Nephron (organoid): Measurements from ENCODE around the gene MYL5.

ENCODE experiments used
- H3K27ac Mint-ChIP-seq, 3 experiments: 2 replicates each; pipeline ENCODE4 v1.8.0; 2020; ENCODE audit warnings: mixed read lengths in 3 of 3, mild to moderate bottlenecking in 2 of 3, moderate library complexity in 1 of 3
- H3K27me3 Mint-ChIP-seq: 2 replicates; pipeline ENCODE4 v1.8.0; 2021; ENCODE audit warnings: low read depth, mild to moderate bottlenecking, moderate library complexity, mixed read lengths
- H3K36me3 Mint-ChIP-seq: 2 replicates; pipeline ENCODE4 v1.8.0; 2020; ENCODE audit warnings: low read depth, mixed read lengths
- H3K4me1 Mint-ChIP-seq: 2 replicates; pipeline ENCODE4 v1.8.0; 2020; ENCODE audit warnings: mixed read lengths
- H3K4me3 Mint-ChIP-seq, 3 experiments: 2 replicates each; pipeline ENCODE4 v1.8.0; 2020; ENCODE audit warnings: mild to moderate bottlenecking in 3 of 3, mixed read lengths in 3 of 3, moderate library complexity in 2 of 3
- H3K9me3 Mint-ChIP-seq: 2 replicates; pipeline ENCODE4 v1.8.0; 2020; ENCODE audit warnings: mixed read lengths
- CTCF ChIP-seq, 3 experiments: fragments of 200-600 bp; sonication (generic); IDR thresholded peaks; one replicate each; pipeline ENCODE4 v1.5.0; 2021; ENCODE audit warnings: antibody characterized with exemption in 3 of 3; ENCODE audit not compliant: unreplicated experiment in 3 of 3

MYL5 gene

GRCh38 chr4:706834-707598, 32.7 kb downstream of the MYL5 start:
- H3K27me3 Mint-ChIP-seq, result peaks cover 5% of the 10 kb centered on the region
- H3K27ac Mint-ChIP-seq, result no peak overlapping the region
- peaks cover 27% of the 10 kb centered on the region for H3K4me1 Mint-ChIP-seq
- H3K9me3 Mint-ChIP-seq, result no peaks in the 10 kb centered on the region
- TF ChIP-seq CTCF (IDR thresholded peaks at IDR 0.05; ENCODE audit: unreplicated experiment in 3 of 3), result no peak
- peaks cover 28% of the 10 kb centered on the region for H3K36me3 Mint-ChIP-seq
- H3K4me3 Mint-ChIP-seq, result peak overlapping the region; percentile 54 to 66 (median 55)

GRCh38 chr4:707929-708630, 33.7 kb downstream of the MYL5 start:
- Mint-ChIP-seq H3K27ac (no peak overlapping the region), H3K9me3 (no peaks in the 10 kb centered on the region), H3K27me3 (no peaks in the 10 kb centered on the region), H3K4me3 (peak overlapping the region; percentile 60 to 77 (median 76)), H3K4me1 (peaks cover 27% of the 10 kb centered on the region), H3K36me3 (peaks cover 31% of the 10 kb centered on the region)
- TF ChIP-seq CTCF (IDR thresholded peaks at IDR 0.05; ENCODE audit: unreplicated experiment in 3 of 3), result no peak

- H3K9me3 Mint-ChIP-seq, result no peaks in the 10 kb centered on the region
- H3K36me3 Mint-ChIP-seq, result peaks cover 31% of the 10 kb centered on the region
- TF ChIP-seq CTCF (IDR thresholded peaks at IDR 0.05; ENCODE audit: unreplicated experiment in 3 of 3), result no peak
- peaks cover 27% of the 10 kb centered on the region for H3K4me1 Mint-ChIP-seq
- H3K4me3 Mint-ChIP-seq, result peak overlapping the region; percentile 59 to 80 (median 73)
- no peaks in the 10 kb centered on the region for H3K27me3 Mint-ChIP-seq
- peak overlapping the region in 2 of 3 experiments; percentile 70 to 71 for H3K27ac Mint-ChIP-seq
These were observed 34.2 kb downstream of the MYL5 start for GRCh38 chr4:708631-708933.

- peak overlapping the region in 2 of 3 experiments; percentile 43 to 57 for H3K27ac Mint-ChIP-seq
- peaks cover 27% of the 10 kb centered on the region for H3K4me1 Mint-ChIP-seq
- peaks cover 32% of the 10 kb centered on the region for H3K36me3 Mint-ChIP-seq
- TF ChIP-seq CTCF (IDR thresholded peaks at IDR 0.05; ENCODE audit: unreplicated experiment in 3 of 3), result no peak
- no peaks in the 10 kb centered on the region for H3K27me3 Mint-ChIP-seq
- peak overlapping the region; percentile 67 to 82 (median 69) for H3K4me3 Mint-ChIP-seq
- no peaks in the 10 kb centered on the region for H3K9me3 Mint-ChIP-seq
These were observed 35.0 kb downstream of the MYL5 start for GRCh38 chr4:709348-709747.

- TF ChIP-seq CTCF (IDR thresholded peaks at IDR 0.05; ENCODE audit: unreplicated experiment in 3 of 3), result no peak
- Mint-ChIP-seq H3K9me3 (no peaks in the 10 kb centered on the region), H3K4me3 (peak overlapping the region; percentile 67 to 82 (median 69)), H3K4me1 (peaks cover 31% of the 10 kb centered on the region), H3K27ac (peak overlapping the region in 2 of 3 experiments; percentile 43 to 57), H3K27me3 (no peaks in the 10 kb centered on the region), H3K36me3 (peaks cover 34% of the 10 kb centered on the region)
These were observed 35.8 kb downstream of the MYL5 start for GRCh38 chr4:710116-710515.
